AG09309 (cell line): ENCODE measurements around the gene THSD4.

Experiments used
- DNase-seq: peaks from one replicate; pipeline ENCODE4 v3.0.0-alpha.2; 2010; ENCODE audit warnings: low read depth
- H3K4me3 ChIP-seq: 2 replicates; pipeline ENCODE4 v1.5.1; 2011; ENCODE audit warnings: mild to moderate bottlenecking, low read depth, low read length, moderate library complexity; ENCODE audit not compliant: control insufficient read depth
- CTCF ChIP-seq: IDR thresholded peaks from 2 replicates; pipeline ENCODE4 v1.5.1; 2011; ENCODE audit warnings: mild to moderate bottlenecking, low read depth, low read length, inconsistent platforms; ENCODE audit not compliant: insufficient read depth, control insufficient read depth; ENCODE audit errors: missing control alignments

The THSD4 gene

GRCh38 chr15:71632576-71633195 is 517.4 kb downstream of the THSD4 start:
- H3K4me3 ChIP-seq = no peak overlapping the region
- DNase-seq = no peak
- no peak for TF ChIP-seq CTCF

GRCh38 chr15:71634820-71635560 is 519.7 kb downstream of the THSD4 start:
- TF ChIP-seq CTCF = no peak
- H3K4me3 ChIP-seq = no peak overlapping the region
- no peak for DNase-seq

GRCh38 chr15:71635735-71636134 is 520.5 kb downstream of the THSD4 start:
- TF ChIP-seq CTCF = no peak

GRCh38 chr15:71638876-71639275 is 523.6 kb downstream of the THSD4 start:
- no peak for TF ChIP-seq CTCF
- no peak for DNase-seq
- H3K4me3 ChIP-seq = no peak overlapping the region

More at GRCh38 chr15:71635735-71636134, 520.5 kb downstream of the THSD4 start:
- H3K4me3 ChIP-seq = no peak overlapping the region
- no peak for DNase-seq

- H3K4me3 ChIP-seq = no peak overlapping the region
- TF ChIP-seq CTCF = no peak
- no peak for DNase-seq
These were observed 524.2 kb downstream of the THSD4 start for GRCh38 chr15:71639471-71639870.

GRCh38 chr15:71643918-71644317 is 528.6 kb downstream of the THSD4 start:
- H3K4me3 ChIP-seq = no peak overlapping the region
- no peak for DNase-seq
- no peak for TF ChIP-seq CTCF
